Cerebellar cortex (tissue), 1 donor: Measurements from ENCODE around the gene PRR14L.
"Not testable (repeated sequence)": the region's sequence is repeated elsewhere in the genome, so short reads cannot be mapped to it uniquely, and the experiment has no call there.

Source experiments
- DNase-seq: peaks from one replicate; pipeline ENCODE4 v3.0.0-alpha.2; 2015; ENCODE audit warnings: low spot score

The PRR14L gene

DNA sequence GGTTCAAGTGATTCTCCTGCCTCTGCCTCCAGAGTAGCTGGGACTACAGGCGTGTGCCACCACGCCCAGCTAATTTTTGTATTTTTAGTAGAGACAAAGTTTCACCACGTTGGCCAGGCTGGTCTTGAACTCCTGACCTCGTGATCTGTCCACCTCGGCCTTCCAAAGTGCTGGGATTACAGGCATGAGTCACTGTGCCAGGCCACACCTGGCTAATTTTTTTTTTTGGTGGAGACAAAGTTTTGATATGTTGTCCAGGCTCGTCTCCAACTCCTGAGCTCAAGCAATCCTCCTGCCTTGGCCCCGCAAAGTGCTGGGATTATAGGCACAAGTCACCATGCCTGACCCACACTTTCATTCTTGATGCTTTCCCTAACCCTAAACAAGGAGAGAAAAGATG, 9.6 kb downstream of the PRR14L start:
- not testable (repeated sequence) for DNase-seq

DNA sequence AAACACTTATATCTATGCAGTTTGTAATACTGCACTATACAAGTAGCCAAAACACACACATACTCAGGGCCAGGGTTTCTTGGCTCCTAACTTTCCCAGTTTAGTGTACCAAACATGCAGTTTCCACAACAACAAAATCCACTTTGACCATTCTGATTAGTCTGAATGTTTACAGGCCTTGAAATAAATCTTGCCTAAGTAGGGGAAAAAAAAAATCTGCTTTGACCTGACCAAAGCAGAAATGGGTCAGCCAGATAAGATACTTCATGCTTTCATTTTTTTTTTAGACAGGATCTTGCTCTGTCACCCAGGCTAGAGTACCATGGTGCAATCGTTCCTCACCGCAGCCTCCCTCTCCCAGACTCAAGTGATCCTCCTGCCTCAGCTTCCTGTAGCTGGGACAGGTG, 10.1 kb downstream of the PRR14L start:
- DNase-seq, result no peak

DNA sequence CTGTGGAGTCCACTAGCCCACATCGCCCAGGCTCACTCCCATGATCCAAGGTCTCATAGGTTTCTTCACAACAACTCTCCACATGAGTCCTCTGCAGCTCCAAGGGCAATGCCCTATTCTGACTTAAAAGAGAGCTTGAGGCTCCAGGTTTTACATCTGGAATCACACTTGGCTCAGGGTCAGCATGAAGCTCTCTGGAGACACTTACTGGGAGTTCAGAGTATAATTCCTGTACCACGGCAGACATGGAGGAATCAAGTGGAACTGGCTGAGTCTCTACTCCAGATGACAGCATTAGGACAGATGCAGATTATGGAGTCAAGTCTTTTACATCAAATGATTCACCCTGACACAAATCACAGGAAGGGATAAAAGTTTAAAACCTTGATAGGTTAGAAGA, 11.4 kb downstream of the PRR14L start:
- peak; percentile 8 for DNase-seq

DNA sequence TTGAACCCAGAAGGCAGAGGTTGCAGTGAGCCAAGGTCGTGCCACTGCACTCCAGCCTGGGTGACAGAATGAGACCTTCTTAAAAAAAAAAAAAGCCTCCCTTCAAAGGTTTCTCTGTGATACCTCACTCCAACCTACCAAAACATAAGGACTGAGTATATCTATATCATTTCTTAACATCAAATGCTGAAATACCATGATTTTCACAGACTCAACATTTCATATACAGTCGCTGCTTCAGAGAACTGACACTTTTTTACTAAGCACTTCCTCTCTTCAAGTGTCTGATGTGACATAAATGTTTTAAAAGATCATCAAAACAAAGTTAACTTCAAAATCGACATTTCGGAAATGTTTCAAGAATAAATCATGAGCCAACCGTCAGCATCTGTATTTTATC, 12.0 kb downstream of the PRR14L start:
- no peak for DNase-seq

DNA sequence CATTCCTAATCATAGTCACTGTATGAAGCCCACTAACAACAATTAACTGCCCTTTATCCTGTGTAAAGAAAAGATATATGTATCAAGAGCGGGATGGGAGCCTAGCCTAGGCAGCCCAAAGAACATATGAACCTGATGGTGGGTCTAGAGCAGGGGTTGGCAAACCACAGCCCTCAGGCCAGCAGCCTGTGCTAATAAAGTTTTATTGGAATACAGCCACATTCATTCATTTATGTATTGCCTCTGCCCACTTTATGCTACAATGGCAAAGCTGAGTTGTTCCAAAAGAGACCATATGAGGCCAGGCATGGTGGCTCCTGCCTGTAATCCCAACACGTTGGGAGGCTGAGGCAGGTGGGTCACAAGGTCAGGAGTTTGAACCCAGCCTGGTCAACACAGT, 13.5 kb downstream of the PRR14L start:
- no peak for DNase-seq

DNA sequence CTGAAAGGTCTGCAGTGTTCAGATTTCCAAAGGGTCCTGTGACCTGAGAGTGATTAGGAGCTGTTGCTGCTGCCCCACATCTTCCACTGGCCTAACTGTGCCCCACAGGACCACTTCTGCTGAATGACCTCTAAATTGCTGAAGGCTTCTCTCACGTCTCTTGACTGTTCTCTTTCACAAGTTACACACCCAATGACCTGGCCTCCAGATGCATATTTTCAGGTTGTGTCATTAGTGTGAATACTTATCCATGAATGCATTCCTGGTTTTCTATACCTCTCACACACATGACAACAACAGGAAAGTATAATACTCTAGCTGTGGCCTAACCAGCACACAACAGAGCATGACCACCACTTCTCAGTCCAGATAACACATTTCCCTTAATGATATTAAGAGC, 15.4 kb downstream of the PRR14L start:
- no peak for DNase-seq

DNA sequence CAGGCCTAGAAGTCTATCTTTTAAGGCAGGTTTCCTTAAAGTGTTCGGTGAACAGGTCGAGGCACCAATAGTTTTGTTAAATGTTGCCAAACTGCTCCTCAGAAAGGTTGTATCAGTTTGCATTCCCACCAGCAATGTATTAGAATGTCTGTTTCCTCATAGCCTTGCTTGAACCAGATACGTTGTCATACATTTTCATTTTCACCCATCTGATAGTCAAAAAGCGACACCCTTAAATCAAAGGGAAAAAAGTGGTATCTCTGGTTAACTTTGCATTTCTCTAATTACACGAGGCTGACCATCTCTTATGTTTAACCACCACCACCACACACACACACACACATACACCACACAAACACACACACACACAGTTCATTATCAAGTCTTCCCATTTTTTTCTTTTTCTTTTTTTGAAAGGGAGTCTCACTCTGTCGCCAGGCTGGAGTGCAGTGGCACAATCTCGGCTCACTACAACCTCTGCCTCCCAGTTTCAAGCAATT, 16.3 kb downstream of the PRR14L start:
- no peak for DNase-seq

DNA sequence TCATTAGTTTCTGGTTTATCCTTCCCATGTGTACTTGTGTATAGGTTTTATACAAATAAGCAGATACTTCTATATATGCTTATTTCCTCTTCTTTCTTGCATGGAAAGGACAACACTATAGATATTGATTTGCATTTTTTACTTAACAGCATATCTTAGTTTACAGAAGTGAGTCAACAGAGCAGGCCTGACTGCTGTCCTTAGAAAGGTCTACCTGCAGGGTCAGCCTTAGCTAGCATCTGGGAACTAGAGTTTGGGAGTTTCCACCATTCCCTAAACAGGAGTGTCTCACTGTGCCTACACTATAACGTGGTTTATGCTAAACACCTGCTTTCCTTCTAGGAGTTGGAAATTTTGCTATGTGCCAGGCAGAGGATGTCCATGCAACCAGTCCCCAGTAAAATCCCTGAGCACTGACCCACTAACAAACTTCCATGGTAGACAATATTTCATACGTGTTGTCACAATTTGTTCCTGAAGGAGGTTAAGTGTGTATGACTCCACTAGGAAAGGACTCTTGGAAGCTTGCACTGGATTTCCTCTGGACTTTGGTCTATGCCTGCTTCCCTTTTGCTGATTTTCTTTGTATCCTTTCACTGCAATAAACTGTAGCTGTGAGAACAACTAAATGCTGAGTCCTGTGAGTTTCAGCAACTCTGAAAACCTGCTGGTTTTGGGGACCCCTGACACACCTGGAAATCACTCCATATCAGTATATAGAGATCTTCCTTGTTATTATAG, 17.7 kb downstream of the PRR14L start:
- DNase-seq, result no peak

DNA sequence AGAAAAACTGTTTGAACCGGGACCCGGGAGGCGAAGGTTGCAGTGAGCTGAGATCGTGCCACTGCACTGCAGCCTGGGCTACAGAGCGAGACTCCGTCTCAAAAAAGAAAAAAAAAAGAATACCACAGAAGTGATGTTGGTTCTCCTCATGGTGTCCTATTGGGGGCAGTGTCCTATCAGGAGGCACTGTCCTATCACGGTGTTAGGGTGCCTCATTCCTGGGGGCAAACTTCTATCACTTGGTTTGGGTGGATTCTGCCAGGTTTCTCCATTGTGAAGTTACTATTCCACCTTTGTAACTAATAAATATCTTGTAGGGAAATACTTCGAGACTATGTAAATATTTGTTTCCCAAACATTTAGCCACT, 19.6 kb downstream of the PRR14L start:
- no peak for DNase-seq

DNA sequence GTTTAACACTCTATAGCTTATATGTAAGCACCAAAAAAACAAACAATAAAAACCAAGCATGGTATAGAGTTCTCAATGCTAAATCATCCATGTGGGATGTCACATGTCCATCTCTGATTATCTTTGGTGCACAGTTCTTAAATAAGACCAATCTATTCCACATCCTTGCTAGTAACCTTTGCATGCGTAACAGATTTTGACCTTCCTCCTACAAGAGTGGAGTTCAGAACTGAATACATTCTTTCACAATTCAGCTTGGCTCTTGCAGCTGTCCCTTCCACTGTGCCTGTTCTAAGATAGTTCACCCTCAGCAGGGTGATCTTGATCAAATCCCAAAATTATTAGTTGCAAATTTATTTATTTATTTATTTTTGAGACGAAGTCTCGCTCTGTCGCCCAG, 21.1 kb downstream of the PRR14L start:
- no peak for DNase-seq

DNA sequence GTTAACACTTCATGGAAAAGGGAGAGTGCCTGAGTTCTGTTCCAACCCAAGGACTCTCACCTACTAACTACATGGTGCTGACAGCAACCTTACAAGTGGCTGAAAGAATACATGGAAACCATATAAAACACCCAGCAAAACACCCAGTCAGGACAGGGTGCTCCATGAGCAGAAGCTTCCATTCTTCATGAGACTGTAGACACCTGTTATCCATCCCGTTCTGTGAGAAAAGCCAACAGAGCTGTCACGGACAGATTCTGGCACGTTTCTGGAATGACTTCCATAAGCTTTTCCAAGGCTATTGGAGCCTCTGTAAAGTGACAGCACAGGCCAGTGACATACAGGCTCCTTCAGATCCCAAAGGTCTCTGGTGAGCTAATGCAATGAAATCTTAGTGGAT, 23.2 kb downstream of the PRR14L start:
- DNase-seq, result no peak

DNA sequence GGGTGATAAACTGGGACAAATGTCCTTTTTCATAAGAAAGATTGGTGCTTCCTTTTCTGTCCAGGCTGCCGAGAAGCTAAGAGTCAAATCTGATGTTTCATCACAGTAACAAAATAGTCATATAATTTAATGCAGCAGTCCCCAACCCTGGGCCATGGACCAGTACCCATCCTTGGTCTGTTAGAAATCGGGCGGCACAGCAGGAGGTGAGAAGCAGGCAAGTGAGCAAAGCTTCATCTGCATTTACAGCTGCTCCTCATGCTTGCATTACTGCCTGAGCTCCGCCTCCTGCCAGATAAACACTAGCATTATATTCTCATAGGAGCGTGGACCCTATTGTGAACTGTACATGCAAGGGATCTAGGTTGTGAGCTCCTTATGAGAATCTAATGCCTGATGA, 26.2 kb downstream of the PRR14L start:
- peak; percentile 13 for DNase-seq

DNA sequence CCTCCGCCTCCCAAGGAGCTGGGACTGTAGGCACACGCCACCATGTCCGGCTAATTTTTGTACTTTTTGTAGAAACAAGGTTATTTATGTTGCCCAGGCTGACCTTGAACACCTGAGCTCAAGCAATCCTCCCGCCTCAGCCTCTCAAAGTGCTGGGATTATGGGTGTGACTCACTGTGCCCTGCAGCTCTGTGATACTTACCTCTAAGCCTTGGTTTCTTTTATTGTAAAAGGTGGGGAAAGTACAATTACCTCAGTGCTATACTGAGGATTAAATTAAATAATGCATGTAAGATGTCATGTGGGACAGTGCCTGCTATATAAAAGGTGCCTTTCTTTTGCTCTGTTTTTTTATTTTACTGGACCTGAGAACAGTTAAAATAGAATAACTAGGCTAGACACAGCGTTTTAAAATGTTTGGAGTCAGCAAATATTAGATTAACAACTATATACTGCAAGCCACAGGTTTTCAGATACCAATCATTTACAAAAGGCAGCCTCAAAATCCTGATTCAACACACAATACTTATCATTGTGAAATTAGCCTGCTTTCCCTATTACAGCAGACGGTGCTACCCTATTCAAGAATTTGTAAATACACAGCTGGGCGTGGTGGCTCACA, 30.0 kb downstream of the PRR14L start:
- DNase-seq, result no peak

DNA sequence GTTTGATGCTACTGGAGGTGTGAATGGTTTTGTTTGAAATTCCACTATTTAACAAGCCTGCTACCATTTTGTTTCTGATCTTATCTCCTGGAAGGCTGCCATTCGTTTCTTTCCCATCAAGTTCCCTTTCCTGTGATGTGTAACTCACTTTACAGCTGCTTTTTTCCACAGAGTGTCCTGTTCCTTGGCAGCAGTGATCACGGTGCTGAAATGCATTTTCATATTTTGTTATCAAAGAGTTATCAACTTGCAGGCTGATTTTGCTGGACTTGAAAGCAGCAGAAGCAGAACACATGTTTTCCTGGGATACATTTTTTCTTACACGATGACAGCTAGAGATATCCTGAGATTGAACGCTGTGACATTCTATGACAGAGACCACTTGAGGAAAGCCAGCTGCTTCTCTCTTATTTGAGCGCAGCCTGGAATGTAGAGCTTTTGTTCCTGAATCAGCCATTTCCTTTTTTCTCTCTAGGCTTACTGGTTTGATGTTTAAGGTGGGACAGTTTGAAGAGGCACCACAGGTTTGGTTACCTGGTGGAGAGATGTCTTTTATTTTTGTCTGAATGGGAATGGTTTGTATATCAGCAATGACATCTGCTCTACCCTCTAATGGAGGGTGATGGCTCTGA, 34.7 kb downstream of the PRR14L start:
- DNase-seq, result no peak

DNA sequence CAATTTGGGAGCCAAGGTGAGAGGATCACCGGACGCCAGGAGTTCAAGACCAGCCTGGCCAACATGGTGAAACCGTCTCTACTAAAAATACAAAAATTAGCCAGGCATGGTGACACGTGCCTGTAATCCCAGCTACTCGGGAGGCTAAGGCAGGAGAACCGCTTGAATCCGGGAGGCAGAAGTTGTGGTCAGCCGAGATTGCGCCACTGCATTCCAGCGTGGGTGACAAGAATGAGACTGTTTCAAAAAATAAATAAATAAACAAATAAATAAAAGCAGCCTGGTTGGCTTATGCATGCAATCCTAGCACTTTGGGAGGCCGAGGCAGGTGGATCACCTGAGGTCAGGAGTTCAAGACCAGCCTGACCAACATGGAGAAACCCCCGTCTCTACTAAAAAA, 38.7 kb downstream of the PRR14L start:
- not testable (repeated sequence) for DNase-seq

DNA sequence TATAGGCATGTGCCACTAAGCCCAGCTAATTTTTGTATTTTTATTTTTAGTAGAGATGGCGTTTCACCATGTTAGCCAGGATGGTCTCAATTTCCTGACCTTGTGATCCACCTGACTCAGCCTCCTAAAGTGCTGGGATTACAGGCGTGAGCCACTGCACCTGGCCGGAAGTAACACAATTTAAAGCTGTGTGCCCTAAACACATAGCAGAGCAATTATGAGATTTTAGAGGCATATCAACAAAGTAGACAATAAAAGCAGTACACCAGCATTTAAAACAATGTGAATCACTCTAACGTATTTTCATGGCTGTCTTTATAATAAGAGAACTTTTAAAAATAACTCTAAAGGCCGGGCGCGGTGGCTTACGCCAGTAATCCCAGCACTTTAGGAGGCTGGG, 42.4 kb downstream of the PRR14L start:
- DNase-seq, result no peak

DNA sequence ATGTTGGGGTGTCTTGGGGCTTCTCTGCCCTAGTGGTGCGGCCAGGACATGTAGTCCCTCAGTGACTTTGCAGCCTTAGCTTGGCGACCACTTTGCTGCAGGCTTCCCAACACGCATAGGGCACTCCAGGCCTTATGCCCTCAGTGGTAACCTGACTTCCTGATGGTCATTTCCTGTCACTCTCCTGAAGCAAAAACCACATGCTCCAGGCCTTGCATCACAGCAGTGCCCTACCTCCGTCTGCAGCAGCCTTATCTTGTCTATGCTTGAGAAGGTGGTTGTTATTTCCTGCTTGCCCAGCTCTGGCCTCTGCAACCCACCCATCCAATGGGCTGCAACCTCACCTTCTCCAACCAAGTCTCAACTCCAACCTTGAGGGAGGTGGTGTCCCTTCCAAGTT, 54.5 kb downstream of the PRR14L start:
- no peak for DNase-seq

DNA sequence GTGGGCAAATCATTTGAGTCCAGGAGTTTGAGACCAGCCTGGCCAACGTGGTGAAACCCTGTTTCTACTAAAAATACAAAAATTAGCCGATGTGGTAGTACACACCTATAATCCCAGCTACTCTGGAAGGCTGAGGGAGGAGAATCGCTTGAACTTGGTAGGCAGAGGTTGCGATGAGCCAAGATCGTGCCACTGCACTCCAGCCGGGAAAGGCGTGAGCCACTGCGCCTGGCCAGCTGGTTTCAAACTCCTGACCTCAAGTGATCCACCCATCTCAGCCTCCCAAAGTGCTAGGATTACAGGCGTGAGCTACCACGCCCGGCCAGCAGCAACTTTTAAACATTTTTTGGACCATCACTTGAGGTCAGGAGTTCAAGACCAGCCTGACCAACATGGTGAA, 55.9 kb downstream of the PRR14L start:
- not testable (repeated sequence) for DNase-seq

DNA sequence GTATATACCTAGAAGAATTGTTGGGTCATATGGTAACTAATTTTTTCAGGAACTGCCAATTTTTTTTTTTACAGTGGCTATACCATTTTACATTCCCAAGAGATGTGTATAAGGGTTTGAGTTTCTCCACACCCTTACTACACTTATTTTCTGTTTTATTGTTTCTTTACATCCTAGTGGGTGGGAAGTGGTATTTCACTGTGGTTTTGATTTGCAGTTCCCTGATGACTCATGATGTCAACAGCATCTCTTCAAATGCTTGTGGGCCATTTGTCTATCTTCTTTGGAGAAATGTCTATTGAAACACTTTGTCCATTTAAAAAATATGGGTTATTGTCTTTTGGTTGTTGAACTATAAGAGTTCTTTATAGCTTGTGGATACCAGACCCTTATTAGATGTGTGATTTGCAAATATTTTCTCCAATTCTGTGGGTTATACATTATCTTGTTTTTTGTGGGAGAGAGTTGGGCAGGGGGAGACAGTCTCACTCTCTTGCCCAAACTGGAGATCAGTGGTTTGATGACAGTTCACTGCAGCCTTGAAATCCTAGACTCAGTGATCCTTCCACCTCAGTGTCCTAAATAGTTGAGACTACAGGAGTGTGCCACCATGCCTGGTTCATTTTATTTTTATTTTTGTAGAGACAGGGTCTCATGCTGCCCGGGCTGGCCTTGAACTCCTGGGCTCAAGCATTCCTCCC, 57.6 kb downstream of the PRR14L start:
- DNase-seq, result no peak

DNA sequence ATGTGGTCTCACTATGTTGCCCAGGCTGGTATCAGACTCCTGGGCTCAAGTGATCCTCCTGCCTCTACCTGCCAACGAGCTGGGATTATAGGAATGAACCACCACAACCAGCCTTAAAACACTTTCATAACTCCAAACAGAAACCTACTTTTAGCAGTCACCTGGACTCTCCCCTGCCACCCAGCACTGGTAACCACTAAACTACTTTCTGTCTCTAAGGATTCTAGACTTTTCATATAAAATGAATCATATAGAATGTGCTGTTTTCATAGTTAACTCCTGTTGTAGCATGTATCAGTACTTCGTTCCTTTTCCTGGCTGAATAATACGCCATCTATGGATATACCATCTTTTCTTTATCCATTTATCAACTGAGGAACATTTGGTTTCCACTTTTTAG, 58.5 kb downstream of the PRR14L start:
- no peak for DNase-seq

DNA sequence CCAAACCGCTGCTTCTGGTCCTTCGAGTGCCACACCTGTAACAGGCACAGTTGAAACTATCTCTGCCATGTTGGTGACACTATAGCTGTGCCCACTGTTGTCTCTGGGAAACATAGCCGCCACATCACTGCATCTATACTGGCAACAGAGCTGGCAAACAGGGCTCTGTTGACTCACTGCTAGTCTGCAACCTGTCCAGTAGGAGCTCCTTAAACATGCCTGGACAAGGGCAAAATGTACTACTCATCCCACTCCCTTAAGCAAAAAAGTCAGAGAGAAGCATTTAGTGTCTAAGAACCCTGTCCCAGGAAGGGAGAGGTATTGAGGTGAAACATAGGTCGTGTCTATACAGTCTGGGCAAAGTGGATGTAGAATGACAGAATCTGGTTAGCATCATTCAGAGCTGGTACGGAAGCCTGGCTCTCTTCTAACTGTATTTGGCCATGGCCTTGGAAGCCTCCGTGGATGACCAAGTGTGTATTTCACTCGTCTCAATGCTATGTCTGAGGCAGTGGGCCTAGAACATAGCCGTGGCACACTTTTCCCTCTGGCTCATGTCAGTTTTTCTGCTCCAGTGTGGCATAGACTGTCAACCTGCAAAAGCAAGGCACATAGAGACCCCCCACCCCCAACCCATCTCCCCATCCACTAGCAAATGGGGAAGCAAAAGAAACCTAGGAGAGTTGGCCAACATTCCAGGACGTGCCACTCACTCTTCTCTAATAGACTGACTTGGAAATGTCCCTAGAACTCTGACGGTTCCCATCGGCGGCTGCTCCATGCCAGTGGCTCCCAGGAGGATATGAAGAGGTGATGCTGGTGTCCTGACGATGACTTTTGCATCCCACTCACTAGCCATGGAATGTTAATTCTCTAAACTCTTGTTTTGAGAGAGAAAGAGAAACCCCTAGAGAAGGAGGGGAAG, 66.5 kb downstream of the PRR14L start:
- no peak for DNase-seq

DNA sequence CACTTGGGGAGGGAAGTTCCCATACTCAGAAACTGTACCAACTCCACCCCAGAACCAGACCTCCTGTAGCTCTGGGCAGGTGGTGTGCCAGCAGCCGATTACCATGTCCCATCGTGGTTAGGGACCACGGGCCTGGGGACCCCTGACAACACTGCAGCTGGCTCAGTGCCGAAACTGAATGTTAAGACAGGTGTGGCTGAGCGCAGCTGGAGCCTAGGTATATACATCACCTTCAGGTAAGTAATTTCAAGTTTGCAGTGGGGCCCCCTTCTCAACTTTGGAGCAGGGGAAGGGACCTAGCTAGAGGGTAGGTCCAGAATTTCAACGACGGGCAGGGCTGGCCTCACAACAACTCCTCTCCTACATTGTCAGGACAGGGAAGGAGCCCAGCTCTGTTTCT, 67.2 kb downstream of the PRR14L start:
- no peak for DNase-seq
